ENCODE data around the gene TMEM156. TPM values are rescaled to one million over a fixed set of nuclear protein-coding genes. Genes with fewer than 3 reads are reported as not detected.

The TMEM156 gene
- total and polyA plus RNA-seq, 10 of the 15 experiments (the other 5 are each of a cell fraction or from before 2014, with no cell fraction given): 20.8 to 48.3 (median 32.7) TPM

GRCh38 chr4:39051492-39051891 is 19.3 kb upstream of the TMEM156 start:
- CTCF ChIA-PET: interaction anchor here (0.7 to 4.1 kb wide), 13 partner anchors 10 to 158 kb away, joined by 3 to 21 read pairs (median 5); no protein-coding TSS in a partner anchor
- H3K9ac ChIP-seq (ENCODE audit: control insufficient read depth, insufficient read depth, low read length): no peak overlapping the region
- WGBS (ENCODE audit: insufficient coverage, insufficient replicate concordance, low lambda C conversion rate, missing lambda C conversion rate): 50% methylated on average over 1 of the region's 1 CpG
- H3K36me3 ChIP-seq (ENCODE audit: control insufficient read depth in 2 of 2, insufficient read depth in 2 of 2, low read length in 1 of 2): 0 out of 4 replicates have a peak, but pooled peaks cover 0 to 3% of the 10 kb centered on the region in 2 experiments
- no peaks in the 10 kb centered on the region for H4K20me1 ChIP-seq (ENCODE audit: control insufficient read depth, insufficient read depth)
- SMC1A ChIA-PET (ENCODE audit: uncharacterized antibody, unreplicated experiment): interaction anchor here (0.6 to 7.9 kb wide), 17 partner anchors 8 to 878 kb away, joined by 3 to 55 read pairs (median 3); partner anchors contain the start of gene KLHL5
- no peak for TF ChIP-seq BACH1 (IDR thresholded peaks at IDR 0.05; ENCODE audit: borderline replicate concordance)
- no peak for TF ChIP-seq ZNF592 (IDR thresholded peaks at IDR 0.05)
- no peak for TF ChIP-seq RELA (IDR thresholded peaks at IDR 0.05; ENCODE audit: borderline replicate concordance, partially characterized antibody)
- no peak for TF ChIP-seq IKZF2 (IDR thresholded peaks at IDR 0.05)
- TF ChIP-seq CREB1 (IDR thresholded peaks at IDR 0.05; ENCODE audit: low read depth): no peak
- no peak for TF ChIP-seq MTA2 (IDR thresholded peaks at IDR 0.05; ENCODE audit: low read depth)
- no peak for TF ChIP-seq PAX8 (IDR thresholded peaks at IDR 0.05)
- TF ChIP-seq REST (IDR thresholded peaks at IDR 0.05; ENCODE audit: low read depth, low read length): no peak
- TF ChIP-seq POLR2A (IDR thresholded peaks at IDR 0.05; ENCODE audit: low read depth, low read length): no peak
- no peak for TF ChIP-seq NBN (IDR thresholded peaks at IDR 0.05)
- ATAC-seq: no peak
- in situ Hi-C loops (cut with MboI) (no loop called here), intact Hi-C loops (cut with micrococcal nuclease; ENCODE audit: unreplicated experiment) (no loop called here)
- no peak overlapping the region for H2AFZ ChIP-seq (ENCODE audit: control insufficient read depth, low read depth, low read length)
- H3K4me2 ChIP-seq (ENCODE audit: control insufficient read depth, insufficient read depth): no peak overlapping the region
- no peaks in the 10 kb centered on the region for H3K9me3 ChIP-seq (replicated peaks; ENCODE audit: control insufficient read depth, insufficient read depth, low read length)
- RAD21 ChIA-PET (ENCODE audit: unreplicated experiment): interaction anchor here (0.7 to 3.7 kb wide), 9 partner anchors 22 to 888 kb away, joined by 3 to 19 read pairs (median 5); no protein-coding TSS in a partner anchor
- POLR2A ChIA-PET: interaction anchor here (0.9 to 3.4 kb wide), 3 partner anchors 10 to 14 kb away, joined by 3 to 12 read pairs (median 7); no protein-coding TSS in a partner anchor
- peaks cover 48% of the 10 kb centered on the region for H3K79me2 ChIP-seq (ENCODE audit: control insufficient read depth, insufficient read depth, low read length)
- BruUV-seq (replicated peaks): no TSS peak
- FAIRE-seq: no peak
- no peak overlapping the region for H3K27ac ChIP-seq (ENCODE audit: control insufficient read depth, insufficient read depth)
- H3K27me3 ChIP-seq (replicated peaks in 1 of 2; ENCODE audit: control insufficient read depth in 2 of 2, insufficient read depth in 2 of 2, low read length in 1 of 2): no peaks in the 10 kb centered on the region
- peaks cover 8% of the 10 kb centered on the region for H3K4me1 ChIP-seq (ENCODE audit: control insufficient read depth, insufficient read depth, low read length)
- H3K4me3 ChIP-seq: no peak overlapping the region
- no peak for DNase-seq (ENCODE audit: low read depth, low spot score)

Measured in GM12878 (cell line).